ENCODE data around the gene POTEB2.
"Not testable (repeated sequence)": the region's sequence is repeated elsewhere in the genome, so short reads cannot be mapped to it uniquely, and the experiment has no call there.

POTEB2 gene

GRCh38 chr15:20866214-20866613, at the start of gene POTEB2:
Gene POTEB2, minus strand, starts transcription at chr15:20866314. Its CDS starts 33 bp downstream, at chr15:20866281.
- H3K4me1 Mint-ChIP-seq (ENCODE audit: low read depth); H3K9me3 Mint-ChIP-seq; H3K36me3 Mint-ChIP-seq (ENCODE audit: low read depth); H3K27me3 Mint-ChIP-seq; H3K27ac Mint-ChIP-seq; H3K4me3 Mint-ChIP-seq: not testable (repeated sequence)

GRCh38 chr15:20879916-20880315, 13.8 kb upstream of the POTEB2 start:
- H3K27ac Mint-ChIP-seq; H3K4me1 Mint-ChIP-seq (ENCODE audit: low read depth); H3K9me3 Mint-ChIP-seq; H3K4me3 Mint-ChIP-seq; H3K27me3 Mint-ChIP-seq; H3K36me3 Mint-ChIP-seq (ENCODE audit: low read depth): not testable (repeated sequence)

GRCh38 chr15:20878464-20878863, 12.3 kb upstream of the POTEB2 start:
- H3K9me3 Mint-ChIP-seq; H3K27me3 Mint-ChIP-seq; H3K4me1 Mint-ChIP-seq (ENCODE audit: low read depth); H3K36me3 Mint-ChIP-seq (ENCODE audit: low read depth); H3K4me3 Mint-ChIP-seq; H3K27ac Mint-ChIP-seq: not testable (repeated sequence)

- H3K4me1 Mint-ChIP-seq (ENCODE audit: low read depth); H3K27me3 Mint-ChIP-seq; H3K36me3 Mint-ChIP-seq (ENCODE audit: low read depth); H3K27ac Mint-ChIP-seq; H3K9me3 Mint-ChIP-seq; H3K4me3 Mint-ChIP-seq: not testable (repeated sequence)
Observed at GRCh38 chr15:20877819-20878218, 11.7 kb upstream of the POTEB2 start.
